NCI-H1930 (cell line): ENCODE data around the gene HSPA1A.

Source experiments
- DNase-seq, 2 experiments: peaks; one replicate each; lab custom pipeline; 2025; lab: John Stamatoyannopoulos, UW

HSPA1A gene

GRCh38 chr6:31865205-31866118 lies 50.1 kb downstream of the HSPA1A start:
- DNase-seq: no peak
